GM12878 (cell line): Measurements from ENCODE around the gene RBM4B. TPM values are rescaled to one million over a fixed set of nuclear protein-coding genes. Genes with fewer than 3 reads are reported as not detected.

Experiments used
- ATAC-seq: fragments of 200-7000 bp; cut with Tn5 transposase; 3 replicates; pipeline ENCODE4 v1.9.1; 2020; ENCODE audit warnings: mild to moderate bottlenecking, moderate library complexity
- BruUV-seq: library from RNA; stranded (reverse); fragments of 400-500 nt; replicated peaks from 2 replicates; lab custom pipeline; 2021; lab: Mats Ljungman, UMichigan
- CTCF ChIA-PET: fragments of 300-600 bp; sonication (Branson Sonifier 250); formaldehyde crosslinking; extraction: SDS; loops from one replicate; lab custom pipeline; 2021; ENCODE audit warnings: inconsistent platforms; lab: Yijun Ruan, JAX
- POLR2A ChIA-PET: fragments of 350-600 bp; formaldehyde crosslinking; extraction: SDS; loops from one replicate; lab custom pipeline; 2021; ENCODE audit warnings: inconsistent platforms; lab: Charles Lee
- RAD21 ChIA-PET: fragments of 300-600 bp; sonication (Branson Sonifier 250); formaldehyde crosslinking; loops from one replicate; lab custom pipeline; 2023; ENCODE audit warnings: antibody characterized with exemption; ENCODE audit not compliant: unreplicated experiment; lab: Charles Lee
- SMC1A ChIA-PET: fragments of 300-600 bp; sonication (Branson Sonifier 250); formaldehyde crosslinking; loops from one replicate; lab custom pipeline; 2023; ENCODE audit not compliant: unreplicated experiment, uncharacterized antibody; lab: Charles Lee
- DNase-seq: peaks from one replicate; pipeline ENCODE4 v3.0.0-alpha.2; 2011; ENCODE audit warnings: low read depth, low spot score
- FAIRE-seq: peaks from 3 replicates; lab custom pipeline; 2011; peaks lifted over from hg19 to GRCh38; lab: Jason Lieb, UNC
- H2AFZ ChIP-seq: 2 replicates; pipeline ENCODE4 v1.6.0; 2011; ENCODE audit warnings: low read depth, low read length, control low read depth; ENCODE audit not compliant: control insufficient read depth
- H3K27ac ChIP-seq: 2 replicates; pipeline ENCODE4 v1.5.1; 2011; ENCODE audit warnings: control low read depth; ENCODE audit not compliant: control insufficient read depth, insufficient read depth
- H3K27me3 ChIP-seq, 2 experiments: replicated peaks in 1 of 2; 2 replicates each; pipeline versions ENCODE4 v1.6.0 to v1.6.1; 2011; ENCODE audit warnings: low read length in 1 of 2; ENCODE audit not compliant: control insufficient read depth in 2 of 2, insufficient read depth in 2 of 2
- H3K36me3 ChIP-seq, 2 experiments: 2 replicates each; pipeline ENCODE4 v1.5.1; 2011; ENCODE audit warnings: low read length in 1 of 2; ENCODE audit not compliant: control insufficient read depth in 2 of 2, insufficient read depth in 2 of 2
- H3K4me1 ChIP-seq: 2 replicates; pipeline ENCODE4 v1.6.1; 2011; ENCODE audit warnings: mild to moderate bottlenecking, low read length, moderate library complexity, mixed read lengths; ENCODE audit not compliant: control insufficient read depth, insufficient read depth
- H3K4me2 ChIP-seq: 2 replicates; pipeline ENCODE4 v1.6.0; 2011; ENCODE audit warnings: control low read depth; ENCODE audit not compliant: control insufficient read depth, insufficient read depth
- H3K4me3 ChIP-seq: fragments of 200-600 bp; sonication (generic); 2 replicates; pipeline ENCODE4 v1.5.1; 2016
- H3K79me2 ChIP-seq: 2 replicates; pipeline ENCODE4 v1.6.0; 2011; ENCODE audit warnings: low read length; ENCODE audit not compliant: control insufficient read depth, insufficient read depth
- H3K9ac ChIP-seq: 2 replicates; pipeline ENCODE4 v1.8.0; 2011; ENCODE audit warnings: low read length, control low read depth, mixed read lengths; ENCODE audit not compliant: control insufficient read depth, insufficient read depth
- H3K9me3 ChIP-seq: replicated peaks from 3 replicates; pipeline ENCODE4 v1.5.1; 2011; ENCODE audit warnings: mild to moderate bottlenecking, low read length; ENCODE audit not compliant: control insufficient read depth, insufficient read depth
- H4K20me1 ChIP-seq: 2 replicates; pipeline ENCODE4 v1.6.0; 2011; ENCODE audit not compliant: control insufficient read depth, insufficient read depth
- ATF7 ChIP-seq: fragments of 450-650 bp; IDR thresholded peaks from 2 replicates; pipeline ENCODE4 v1.6.1; 2016; ENCODE audit warnings: low read depth, mild to moderate bottlenecking
- BCL11A ChIP-seq: IDR thresholded peaks from 2 replicates; pipeline ENCODE4 v1.6.1; 2011; ENCODE audit warnings: low read depth, low read length
- CHD2 ChIP-seq: IDR thresholded peaks from 2 replicates; pipeline ENCODE4 v1.6.1; 2011; ENCODE audit warnings: low read depth, low read length, improper control_type of control experiment, borderline replicate concordance
- EGR1 ChIP-seq, 2 experiments: IDR thresholded peaks; 1 replicate in 1 of 2; 2 replicates in 1 of 2; pipeline ENCODE4 v1.6.1; 2011 to 2012; ENCODE audit warnings: low read depth in 2 of 2, low read length in 2 of 2, borderline replicate concordance in 1 of 2, mild to moderate bottlenecking in 1 of 2, moderate library complexity in 1 of 2
- FOS ChIP-seq: IDR thresholded peaks from 3 replicates; pipeline ENCODE4 v1.6.1; 2011; ENCODE audit warnings: borderline replicate concordance; ENCODE audit not compliant: insufficient read length; ENCODE audit errors: extremely low read depth
- GABPA ChIP-seq: IDR thresholded peaks from 2 replicates; pipeline ENCODE4 v1.6.1; 2014; ENCODE audit warnings: antibody characterized with exemption, low read depth, mild to moderate bottlenecking, inconsistent platforms
- MTA2 ChIP-seq: fragments of 450-650 bp; IDR thresholded peaks from 2 replicates; pipeline ENCODE4 v1.6.1; 2016; ENCODE audit warnings: low read depth, mild to moderate bottlenecking, moderate library complexity
- RAD51 ChIP-seq: fragments of 450-650 bp; IDR thresholded peaks from 2 replicates; pipeline ENCODE4 v1.6.1; 2016; ENCODE audit warnings: moderate library complexity, mild to moderate bottlenecking, inconsistent platforms
- RFX5 ChIP-seq: IDR thresholded peaks from 2 replicates; pipeline ENCODE4 v1.6.1; 2011; ENCODE audit warnings: low read depth, low read length, improper control_type of control experiment
- SMAD5 ChIP-seq: IDR thresholded peaks from 2 replicates; pipeline ENCODE4 v1.6.1; 2016; ENCODE audit warnings: antibody characterized with exemption, low read depth
- SPI1 ChIP-seq: IDR thresholded peaks from 2 replicates; pipeline ENCODE4 v1.6.1; 2011; ENCODE audit warnings: low read depth, mild to moderate bottlenecking, low read length, moderate library complexity, borderline replicate concordance; ENCODE audit not compliant: insufficient read depth
- YY1 ChIP-seq: IDR thresholded peaks from 2 replicates; pipeline ENCODE4 v1.6.1; 2011; ENCODE audit warnings: low read depth, mild to moderate bottlenecking, low read length
- ZBED1 ChIP-seq: IDR thresholded peaks from 2 replicates; pipeline ENCODE4 v1.6.1; 2016; ENCODE audit warnings: borderline replicate concordance
- ZBTB4 ChIP-seq: fragments of 450-650 bp; formaldehyde crosslinking; IDR thresholded peaks from 2 replicates; pipeline ENCODE4 v1.4.0; 2022; ENCODE audit warnings: mild to moderate bottlenecking, moderate library complexity
- WGBS: methylation state at CpG from one replicate; pipeline ENCODE4 v1.1.6; 2016; ENCODE audit warnings: low lambda C conversion rate; ENCODE audit not compliant: insufficient replicate concordance, insufficient coverage; ENCODE audit errors: missing lambda C conversion rate; 5-methylcytosine and 5-hydroxymethylcytosine counted together
- in situ Hi-C: fragments of 300-500 bp; cut with MboI; formaldehyde crosslinking; loops from 9 replicates; pipeline ENCODE4 v1.14.3; 2018; ENCODE audit warnings: mixed read lengths
- intact Hi-C: fragments of 100-400 bp; cut with micrococcal nuclease; formaldehyde crosslinking; loops from one replicate; pipeline ENCODE4 v1.14.2; 2022; ENCODE audit not compliant: unreplicated experiment
- polyA plus RNA-seq, 11 experiments: library from polyadenylated mRNA; depleted of rRNA in 4 of 11; unstranded in 6 of 11; stranded (reverse) in 5 of 11; fragments of >200 nt; fragmentation: Nextera tagmentation in 4 of 11; fragmentation: Illumina TruSeq in 1 of 11; extraction: Ambion mirVana in 4 of 11; extraction: Trizol in 1 of 11; gene quantifications; 1 replicate in 1 of 11; 2 replicates in 10 of 11; pipeline versions ENCODE4 v1.2.1 to v1.2.3, GENCODE V29; 2011 to 2016; ENCODE audit warnings: inconsistent platforms in 2 of 11, missing spikeins in 2 of 11, low read depth in 1 of 11
- total RNA-seq, 4 experiments: library from RNA; depleted of rRNA in 3 of 4; stranded (reverse); fragments of >200 nt in 3 of 4; fragmentation: Illumina TruSeq in 1 of 4; extraction: Trizol in 1 of 4; gene quantifications; 2 replicates each; pipeline versions ENCODE4 v1.2.1 to v1.2.3, GENCODE V29; 2013 to 2021
- TF ChIP-seq, protein P1 (sequence below): fragments of 450-650 bp; IDR thresholded peaks from 2 replicates; pipeline ENCODE4 v1.6.1; 2017; ENCODE audit warnings: low read depth, mild to moderate bottlenecking, moderate library complexity

RBM4B gene
- total and polyA plus RNA-seq, 10 of the 15 experiments (the other 5 are each of a cell fraction or from before 2014, with no cell fraction given), result 16.1 to 37.0 (median 21.6) TPM

DNA sequence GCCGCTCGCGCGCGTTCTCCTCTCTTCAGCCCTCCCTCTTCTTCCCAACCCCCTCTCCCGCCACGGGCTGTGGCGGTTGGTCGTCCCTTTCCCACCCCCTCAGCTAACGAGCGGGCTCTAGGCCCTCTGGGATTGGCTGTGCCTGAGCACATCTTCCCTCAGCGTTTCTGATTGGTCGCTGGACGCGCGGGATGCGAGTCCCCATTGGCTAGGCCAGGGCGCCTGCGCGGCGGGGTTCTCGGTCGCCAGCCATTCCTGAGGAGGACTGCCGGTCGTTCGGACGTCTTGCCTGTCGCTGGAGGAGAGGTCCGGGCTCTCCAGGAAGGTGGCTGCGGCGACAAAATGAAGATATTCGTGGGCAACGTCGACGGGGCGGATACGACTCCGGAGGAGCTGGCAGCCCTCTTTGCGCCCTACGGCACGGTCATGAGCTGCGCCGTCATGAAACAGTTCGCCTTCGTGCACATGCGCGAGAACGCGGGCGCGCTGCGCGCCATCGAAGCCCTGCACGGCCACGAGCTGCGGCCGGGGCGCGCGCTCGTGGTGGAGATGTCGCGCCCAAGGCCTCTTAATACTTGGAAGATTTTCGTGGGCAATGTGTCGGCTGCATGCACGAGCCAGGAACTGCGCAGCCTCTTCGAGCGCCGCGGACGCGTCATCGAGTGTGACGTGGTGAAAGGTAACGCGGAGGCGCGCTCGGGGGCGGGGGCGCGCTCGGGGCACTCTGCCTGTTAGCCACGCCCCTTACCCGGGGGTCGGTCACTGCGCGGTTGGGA, 61.1 kb downstream of the RBM4B start, which contains the start of gene RBM14:
TSS of gene RBM14 (plus strand) at position 252 of the 776 bp plus-strand sequence. CDS start at position 343, 91 bp downstream.
- ChIA-PET CTCF (interaction anchor here (0.6 to 10.1 kb wide), 10 partner anchors 11 to 304 kb away, joined by 3 to 71 read pairs (median 4); partner anchors contain the start of genes ACTN3, CCDC87, CCS and RBM4), RAD21 (interaction anchor here (1.0 to 3.8 kb wide), 4 partner anchors 21 to 61 kb away, joined by 3 to 25 read pairs (median 12); partner anchors contain the start of genes RBM4 and RBM4B), POLR2A (interaction anchor here (0.6 to 8.7 kb wide), 15 partner anchors 8 to 304 kb away, joined by 3 to 105 read pairs (median 7); partner anchors contain the start of genes ACTN3, CCDC87, CCS and PELI3), SMC1A (interaction anchor here (2.4 to 5.2 kb wide), 3 partner anchors 21 to 61 kb away, joined by 13 to 28 read pairs (median 16); partner anchors contain the start of genes CCDC87, CCS, RBM4 and RBM4B)
- FAIRE-seq (peak; percentile 98), ATAC-seq (peak; percentile 95), DNase-seq (peak; percentile 97)
- intact Hi-C loops (loop anchor here (2.0 kb wide), 2 partner anchors 24 to 60 kb away; partner anchors contain the start of genes CCDC87, CCS and RBM4B), in situ Hi-C loops (no loop called here)
- Histone ChIP-seq H3K9me3 (no peaks in the 10 kb centered on the region), H3K27me3 (no peaks in the 10 kb centered on the region), H3K36me3 (peaks cover 0 to 10% of the 10 kb centered on the region in 2 experiments; a peak in 1 of 4 replicates), H3K4me2 (peak within 1 kb of the TSS; percentile 64), H3K4me1 (peaks cover 5% of the 10 kb centered on the region; the same call in 1 of the 2 replicates), H3K27ac (peak within 1 kb of the TSS; percentile 93), H4K20me1 (peaks cover 14% of the 10 kb centered on the region), H2AFZ (peak within 1 kb of the TSS; percentile 91), H3K9ac (peak within 1 kb of the TSS; percentile 70), H3K4me3 (peak within 1 kb of the TSS; percentile 90), H3K79me2 (peaks cover 55% of the 10 kb centered on the region)
- 1% methylated on average over 78 of the region's 90 CpGs for WGBS
- BruUV-seq, result no TSS peak
- no peak for TF ChIP-seq MTA2
- no peak for TF ChIP-seq ZBTB4
- TF ChIP-seq BCL11A, result no peak
- no peak for TF ChIP-seq RAD51
- peak; percentile 90 for TF ChIP-seq YY1
- peak; percentile 80 for TF ChIP-seq RFX5
- peak; percentile 96 for TF ChIP-seq CHD2
- peak in 1 of 2 experiments; percentile 60; a peak in 2 of 3 replicates for TF ChIP-seq EGR1 (IDR thresholded peaks at IDR 0.05; ENCODE audit: borderline replicate concordance in 1 of 2, low read depth in 2 of 2, low read length in 2 of 2)
- TF ChIP-seq GABPA, result no peak
- TF ChIP-seq ATF7, result peak; percentile 31; the same call in 1 of the 2 replicates
- TF ChIP-seq SMAD5, result peak; percentile 98
- TF ChIP-seq FOS, result peak; percentile 67
- TF ChIP-seq ZBED1, result 0 out of 2 replicates have a peak, but pooled peaks have one; percentile 31
- TF ChIP-seq, protein P1, sequence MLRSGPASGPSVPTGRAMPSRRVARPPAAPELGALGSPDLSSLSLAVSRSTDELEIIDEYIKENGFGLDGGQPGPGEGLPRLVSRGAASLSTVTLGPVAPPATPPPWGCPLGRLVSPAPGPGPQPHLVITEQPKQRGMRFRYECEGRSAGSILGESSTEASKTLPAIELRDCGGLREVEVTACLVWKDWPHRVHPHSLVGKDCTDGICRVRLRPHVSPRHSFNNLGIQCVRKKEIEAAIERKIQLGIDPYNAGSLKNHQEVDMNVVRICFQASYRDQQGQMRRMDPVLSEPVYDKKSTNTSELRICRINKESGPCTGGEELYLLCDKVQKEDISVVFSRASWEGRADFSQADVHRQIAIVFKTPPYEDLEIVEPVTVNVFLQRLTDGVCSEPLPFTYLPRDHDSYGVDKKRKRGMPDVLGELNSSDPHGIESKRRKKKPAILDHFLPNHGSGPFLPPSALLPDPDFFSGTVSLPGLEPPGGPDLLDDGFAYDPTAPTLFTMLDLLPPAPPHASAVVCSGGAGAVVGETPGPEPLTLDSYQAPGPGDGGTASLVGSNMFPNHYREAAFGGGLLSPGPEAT, result peak; percentile 60; the same call in 1 of the 2 replicates
- no peak for TF ChIP-seq SPI1
